ENCODE results near the gene VLDLR.

VLDLR gene

GRCh38 chr9:2621722-2622460 lies at the start of gene VLDLR:
VLDLR (plus strand) TSS chr9:2621787; CDS start chr9:2622190, 403 bp downstream.
- peak in 40 of 51 donors; percentile 28 to 90 (median 64) for DNase-seq

GRCh38 chr9:2574203-2574602 lies 47.4 kb upstream of the VLDLR start:
- no peak for DNase-seq

GRCh38 chr9:2576631-2577030 lies 45.0 kb upstream of the VLDLR start:
- no peak for DNase-seq

GRCh38 chr9:2583308-2584013 lies 38.1 kb upstream of the VLDLR start:
- no peak for DNase-seq

GRCh38 chr9:2591967-2592366 lies 29.6 kb upstream of the VLDLR start:
- no peak for DNase-seq

GRCh38 chr9:2593744-2594143 lies 27.8 kb upstream of the VLDLR start:
- DNase-seq, result no peak

GRCh38 chr9:2595973-2596372 lies 25.6 kb upstream of the VLDLR start:
- no peak for DNase-seq

- no peak for DNase-seq
These were observed 24.1 kb upstream of the VLDLR start for GRCh38 chr9:2597483-2597882.

GRCh38 chr9:2599896-2600295 lies 21.7 kb upstream of the VLDLR start:
- DNase-seq, result no peak

GRCh38 chr9:2600307-2600706 lies 21.3 kb upstream of the VLDLR start:
- no peak for DNase-seq

- DNase-seq, result no peak
These were observed 19.7 kb upstream of the VLDLR start for GRCh38 chr9:2601785-2602378.

GRCh38 chr9:2602704-2603116 lies 18.9 kb upstream of the VLDLR start:
- DNase-seq, result no peak

GRCh38 chr9:2603621-2604020 lies 18.0 kb upstream of the VLDLR start:
- no peak for DNase-seq

- no peak for DNase-seq
These were observed 16.3 kb upstream of the VLDLR start for GRCh38 chr9:2605246-2605645.

GRCh38 chr9:2608276-2608675 lies 13.3 kb upstream of the VLDLR start:
- no peak for DNase-seq

- no peak for DNase-seq
These were observed 10.6 kb upstream of the VLDLR start for GRCh38 chr9:2610985-2611384.

GRCh38 chr9:2611961-2612360 lies 9.6 kb upstream of the VLDLR start:
- DNase-seq, result no peak

GRCh38 chr9:2613730-2614271 lies 7.8 kb upstream of the VLDLR start:
- no peak for DNase-seq

GRCh38 chr9:2615497-2615896 lies 6.1 kb upstream of the VLDLR start:
- DNase-seq, result no peak

- DNase-seq, result no peak
These were observed 4.8 kb upstream of the VLDLR start for GRCh38 chr9:2616692-2617377.

- no peak for DNase-seq
These were observed 3.3 kb upstream of the VLDLR start for GRCh38 chr9:2618289-2618688.
